A549 (cell line): ENCODE measurements around the gene AXDND1.

ENCODE experiments used
- ATOH8 ChIP-seq: fragments of 250-450 bp; sonication (Bioruptor Pico); IDR thresholded peaks from 2 replicates; pipeline ENCODE4 v1.5.0; 2020; ENCODE audit warnings: low read depth, mild to moderate bottlenecking, moderate library complexity
- BCL3 ChIP-seq: fragments of >200 bp; sonication (Bioruptor Twin); formaldehyde crosslinking; IDR thresholded peaks from 3 replicates; pipeline ENCODE4 v1.6.1; 2016
- CBX2 ChIP-seq: fragments of 200-600 bp; sonication (generic); IDR thresholded peaks from 2 replicates; pipeline ENCODE4 v1.6.1; 2016; ENCODE audit warnings: low read depth, mild to moderate bottlenecking, borderline replicate concordance
- CEBPB ChIP-seq, 2 experiments: fragments of >200 bp in 1 of 2; sonication (Bioruptor Twin) in 1 of 2; formaldehyde crosslinking in 1 of 2; IDR thresholded peaks; 2 replicates each; pipeline ENCODE4 v1.6.1; 2012 to 2016
- CHD2 ChIP-seq: fragments of 150-350 bp; IDR thresholded peaks from 2 replicates; pipeline ENCODE4 v1.6.1; 2014; ENCODE audit warnings: low read length; ENCODE audit not compliant: partially characterized antibody
- CTCF ChIP-seq: fragments of >200 bp; sonication (Bioruptor Twin); formaldehyde crosslinking; IDR thresholded peaks from 3 replicates; pipeline ENCODE4 v1.5.1; 2016
- EP300 ChIP-seq, 2 experiments: fragments of >200 bp; sonication (Bioruptor Twin); formaldehyde crosslinking; IDR thresholded peaks; 2 replicates in 1 of 2; 3 replicates in 1 of 2; pipeline ENCODE4 v1.6.1; 2016 to 2017
- ESRRA ChIP-seq: fragments of 150-350 bp; IDR thresholded peaks from 2 replicates; pipeline ENCODE4 v1.6.1; 2014; ENCODE audit warnings: mild to moderate bottlenecking, low read length, borderline replicate concordance
- FOSB ChIP-seq: fragments of 250-450 bp; sonication (Bioruptor Pico); IDR thresholded peaks from 2 replicates; pipeline ENCODE4 v1.5.0; 2020; ENCODE audit warnings: mild to moderate bottlenecking, moderate library complexity
- FOXS1 ChIP-seq: fragments of 250-450 bp; sonication (Bioruptor Pico); IDR thresholded peaks from 2 replicates; pipeline ENCODE4 v1.5.0; 2020; ENCODE audit warnings: mild to moderate bottlenecking, moderate library complexity
- MAFK ChIP-seq: fragments of 450-650 bp; IDR thresholded peaks from 2 replicates; pipeline ENCODE4 v1.6.1; 2014; ENCODE audit not compliant: partially characterized antibody
- POLR2A ChIP-seq: IDR thresholded peaks from 2 replicates; pipeline ENCODE4 v1.6.1; 2012; ENCODE audit warnings: mild to moderate bottlenecking, low read length
- RARB ChIP-seq: fragments of 250-450 bp; sonication (Bioruptor Pico); IDR thresholded peaks from 2 replicates; pipeline ENCODE4 v1.8.0; 2021; ENCODE audit warnings: mild to moderate bottlenecking, moderate library complexity
- ZSCAN20 ChIP-seq: fragments of 250-450 bp; sonication (Bioruptor Pico); IDR thresholded peaks from 2 replicates; pipeline ENCODE4 v1.8.0; 2022; ENCODE audit warnings: mild to moderate bottlenecking, moderate library complexity

- no peak for TF ChIP-seq ZSCAN20
- no peak for TF ChIP-seq EP300 (IDR thresholded peaks at IDR 0.05)
- no peak for TF ChIP-seq MAFK
- TF ChIP-seq CTCF, result no peak
- TF ChIP-seq CBX2, result no peak
- TF ChIP-seq CEBPB (IDR thresholded peaks at IDR 0.05), result no peak
- no peak for TF ChIP-seq ATOH8 (CRISPR knock-in tag)
- no peak for TF ChIP-seq FOSB (CRISPR knock-in tag)
- no peak for TF ChIP-seq ESRRA
- TF ChIP-seq CHD2, result no peak
- no peak for TF ChIP-seq POLR2A
- no peak for TF ChIP-seq BCL3
- no peak for TF ChIP-seq RARB
- TF ChIP-seq FOXS1 (CRISPR knock-in tag), result no peak
Observed at GRCh38 chr1:179474713-179475112, 108.9 kb downstream of the AXDND1 start.
